ENCODE data around the gene TSPAN9. TPM values are rescaled to one million over a fixed set of nuclear protein-coding genes. Genes with fewer than 3 reads are reported as not detected.

Gene TSPAN9
- total RNA-seq, 1 donor from 2014 or later: 31.7 TPM

DNA sequence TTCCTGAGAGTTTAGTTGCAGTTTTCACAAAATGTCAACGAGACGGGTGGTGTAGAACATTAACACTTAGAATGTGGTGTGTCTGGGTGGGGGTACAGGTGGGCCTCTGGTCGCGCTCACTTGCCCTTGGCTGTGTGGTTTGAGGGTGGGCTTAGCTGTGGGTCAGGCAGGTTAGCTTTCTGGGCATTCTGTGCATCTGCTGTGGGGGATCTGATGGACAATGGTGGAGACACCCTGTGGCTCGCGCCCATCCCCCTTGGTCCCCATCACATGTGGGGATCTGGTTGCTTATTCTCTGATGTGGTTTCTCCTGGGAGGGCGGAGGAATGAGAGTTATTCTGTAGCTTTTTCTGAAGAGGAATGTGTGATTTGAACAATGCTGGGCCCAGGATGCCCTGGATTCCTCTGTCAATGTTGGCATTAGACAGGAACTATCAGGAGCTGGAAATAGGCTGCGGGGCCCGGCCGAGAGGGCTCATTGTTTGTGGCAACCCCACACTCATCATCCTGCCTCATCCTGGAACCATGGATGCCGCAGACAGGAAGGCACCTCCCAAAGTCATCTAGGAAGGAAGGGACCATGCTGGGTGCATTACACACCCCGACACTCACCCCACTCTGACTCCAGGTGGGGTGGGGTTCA lies 101.6 kb downstream of the TSPAN9 start:
- Mint-ChIP-seq H3K27ac (no peak overlapping the region), H3K27me3 (peaks cover 13% of the 10 kb centered on the region), H3K9me3 (no peaks in the 10 kb centered on the region), H3K4me3 (no peak overlapping the region), H3K36me3 (no peaks in the 10 kb centered on the region), H3K4me1 (ENCODE audit: unreplicated experiment) (peaks cover 5% of the 10 kb centered on the region)
- no peak for DNase-seq (ENCODE audit: extremely low spot score, unreplicated experiment)
- TF ChIP-seq, protein P1, sequence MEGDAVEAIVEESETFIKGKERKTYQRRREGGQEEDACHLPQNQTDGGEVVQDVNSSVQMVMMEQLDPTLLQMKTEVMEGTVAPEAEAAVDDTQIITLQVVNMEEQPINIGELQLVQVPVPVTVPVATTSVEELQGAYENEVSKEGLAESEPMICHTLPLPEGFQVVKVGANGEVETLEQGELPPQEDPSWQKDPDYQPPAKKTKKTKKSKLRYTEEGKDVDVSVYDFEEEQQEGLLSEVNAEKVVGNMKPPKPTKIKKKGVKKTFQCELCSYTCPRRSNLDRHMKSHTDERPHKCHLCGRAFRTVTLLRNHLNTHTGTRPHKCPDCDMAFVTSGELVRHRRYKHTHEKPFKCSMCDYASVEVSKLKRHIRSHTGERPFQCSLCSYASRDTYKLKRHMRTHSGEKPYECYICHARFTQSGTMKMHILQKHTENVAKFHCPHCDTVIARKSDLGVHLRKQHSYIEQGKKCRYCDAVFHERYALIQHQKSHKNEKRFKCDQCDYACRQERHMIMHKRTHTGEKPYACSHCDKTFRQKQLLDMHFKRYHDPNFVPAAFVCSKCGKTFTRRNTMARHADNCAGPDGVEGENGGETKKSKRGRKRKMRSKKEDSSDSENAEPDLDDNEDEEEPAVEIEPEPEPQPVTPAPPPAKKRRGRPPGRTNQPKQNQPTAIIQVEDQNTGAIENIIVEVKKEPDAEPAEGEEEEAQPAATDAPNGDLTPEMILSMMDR (conservative IDR thresholded peaks at IDR 0.05): no peak

DNA sequence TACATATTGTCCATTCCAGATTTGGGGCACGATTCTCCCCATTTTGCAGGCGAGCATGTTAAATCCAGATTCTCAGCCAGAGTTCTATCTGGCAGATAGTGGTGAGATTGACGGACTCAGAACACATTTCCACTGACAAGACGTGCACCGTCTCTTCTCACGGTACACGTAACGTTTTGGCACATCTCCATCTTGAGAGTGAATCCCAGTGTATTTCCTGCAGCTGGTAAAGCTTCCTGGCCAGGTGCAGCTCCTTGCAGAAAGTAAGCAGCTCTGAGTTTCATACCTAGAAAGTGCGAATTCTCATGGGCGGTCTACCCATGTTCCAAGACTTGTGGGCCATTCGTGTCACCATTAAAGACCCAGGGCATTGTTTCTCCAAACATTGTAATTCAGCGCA lies 102.6 kb downstream of the TSPAN9 start:
- no peak overlapping the region for H3K4me3 Mint-ChIP-seq
- H3K4me1 Mint-ChIP-seq (ENCODE audit: unreplicated experiment): peaks cover 7% of the 10 kb centered on the region
- TF ChIP-seq, protein P1 (conservative IDR thresholded peaks at IDR 0.05): no peak
- DNase-seq (ENCODE audit: extremely low spot score, unreplicated experiment): no peak
- H3K36me3 Mint-ChIP-seq: no peaks in the 10 kb centered on the region
- no peaks in the 10 kb centered on the region for H3K9me3 Mint-ChIP-seq
- no peak overlapping the region for H3K27ac Mint-ChIP-seq
- peaks cover 8% of the 10 kb centered on the region for H3K27me3 Mint-ChIP-seq

DNA sequence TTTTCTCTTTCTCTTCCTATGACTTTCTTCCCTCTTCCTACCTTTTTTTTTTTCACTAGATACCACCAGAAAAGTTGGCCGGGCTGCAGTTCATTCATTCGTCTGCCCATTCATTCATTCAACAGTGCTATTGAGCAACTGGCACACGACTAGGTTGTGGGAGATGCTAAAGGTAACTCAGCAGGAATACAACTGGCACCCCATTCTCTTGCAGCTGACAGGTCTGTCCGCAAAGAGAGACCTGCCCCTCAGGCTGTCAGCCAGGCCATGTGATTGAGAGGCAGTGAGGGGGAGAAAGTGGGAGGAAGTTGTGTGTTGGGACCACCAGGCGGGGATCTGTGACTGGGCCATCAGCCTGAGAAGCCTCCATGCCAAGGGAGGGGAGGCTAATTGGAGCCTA lies 105.2 kb downstream of the TSPAN9 start:
- no peak overlapping the region for H3K27ac Mint-ChIP-seq
- H3K9me3 Mint-ChIP-seq: no peaks in the 10 kb centered on the region
- H3K27me3 Mint-ChIP-seq: peaks cover 14% of the 10 kb centered on the region
- DNase-seq (ENCODE audit: extremely low spot score, unreplicated experiment): no peak
- H3K4me3 Mint-ChIP-seq: no peak overlapping the region
- TF ChIP-seq, protein P1 (conservative IDR thresholded peaks at IDR 0.05): no peak
- no peaks in the 10 kb centered on the region for H3K36me3 Mint-ChIP-seq
- H3K4me1 Mint-ChIP-seq (ENCODE audit: unreplicated experiment): peaks cover 19% of the 10 kb centered on the region

DNA sequence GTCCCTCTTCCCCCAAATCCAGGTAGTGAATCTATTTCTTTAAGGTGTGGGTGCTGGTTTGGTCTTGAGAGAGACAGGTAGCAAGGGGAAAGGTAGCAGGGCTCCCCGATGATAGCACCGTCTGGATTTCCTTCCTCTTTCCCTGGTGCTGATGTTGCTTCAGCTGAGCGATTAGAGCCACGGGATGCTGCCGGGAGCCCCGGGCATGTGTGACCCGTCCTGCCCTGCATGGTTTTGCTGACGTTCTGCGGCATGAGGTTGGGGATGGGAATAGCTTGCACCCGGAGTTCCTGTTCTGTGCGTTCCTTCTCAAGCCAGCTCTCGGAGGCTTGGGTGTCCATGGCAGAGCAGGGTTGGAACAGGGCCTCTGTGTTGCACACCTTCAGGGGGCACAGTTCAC lies 107.3 kb downstream of the TSPAN9 start:
- TF ChIP-seq, protein P1 (conservative IDR thresholded peaks at IDR 0.05): no peak
- Mint-ChIP-seq H3K4me3 (no peak overlapping the region), H3K36me3 (no peaks in the 10 kb centered on the region), H3K9me3 (no peaks in the 10 kb centered on the region), H3K27me3 (peaks cover 21% of the 10 kb centered on the region), H3K27ac (no peak overlapping the region), H3K4me1 (ENCODE audit: unreplicated experiment) (peaks cover 15% of the 10 kb centered on the region)
- DNase-seq (ENCODE audit: extremely low spot score, unreplicated experiment): no peak

DNA sequence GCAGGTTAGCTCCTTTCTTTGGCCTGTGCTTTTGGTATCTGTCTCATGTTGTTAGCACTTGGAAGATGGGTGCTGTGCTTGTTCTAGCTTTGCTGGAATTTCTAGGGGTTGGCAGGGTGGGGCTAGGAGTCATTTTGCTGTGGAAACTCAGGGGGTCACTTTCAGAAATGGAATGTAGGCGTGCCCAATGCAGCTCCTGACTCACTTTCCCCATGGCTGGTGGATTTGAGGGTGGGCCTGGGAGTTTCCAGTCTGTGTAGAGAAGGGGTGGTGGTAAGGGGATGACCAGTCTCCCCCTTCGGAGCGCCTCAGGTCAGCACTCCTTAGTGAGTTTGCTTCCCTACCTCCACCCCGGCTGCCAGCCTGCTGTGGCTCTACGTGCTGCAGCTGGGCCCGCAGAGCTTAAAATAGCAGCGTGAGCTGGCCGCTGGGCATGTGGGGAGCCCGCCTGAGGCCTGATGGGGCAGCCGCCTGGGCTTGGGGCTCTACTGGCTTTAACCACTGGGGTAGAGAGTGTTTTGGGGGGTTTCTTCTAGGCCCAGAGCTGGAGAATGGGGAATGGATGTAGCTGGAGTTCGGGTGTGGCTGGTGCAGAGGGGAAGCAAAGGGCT lies 108.2 kb downstream of the TSPAN9 start:
- Mint-ChIP-seq H3K4me1 (ENCODE audit: unreplicated experiment) (peaks cover 15% of the 10 kb centered on the region), H3K27me3 (peaks cover 21% of the 10 kb centered on the region), H3K4me3 (no peak overlapping the region), H3K36me3 (no peaks in the 10 kb centered on the region), H3K27ac (no peak overlapping the region), H3K9me3 (no peaks in the 10 kb centered on the region)
- TF ChIP-seq, protein P1 (conservative IDR thresholded peaks at IDR 0.05): no peak
- no peak for DNase-seq (ENCODE audit: extremely low spot score, unreplicated experiment)

Data from type B pancreatic cell (in vitro differentiated cells).